Measurements from ENCODE around the gene STAM.
"Not testable (repeated sequence)": the region's sequence is repeated elsewhere in the genome, so short reads cannot be mapped to it uniquely, and the experiment has no call there.

STAM gene

DNA sequence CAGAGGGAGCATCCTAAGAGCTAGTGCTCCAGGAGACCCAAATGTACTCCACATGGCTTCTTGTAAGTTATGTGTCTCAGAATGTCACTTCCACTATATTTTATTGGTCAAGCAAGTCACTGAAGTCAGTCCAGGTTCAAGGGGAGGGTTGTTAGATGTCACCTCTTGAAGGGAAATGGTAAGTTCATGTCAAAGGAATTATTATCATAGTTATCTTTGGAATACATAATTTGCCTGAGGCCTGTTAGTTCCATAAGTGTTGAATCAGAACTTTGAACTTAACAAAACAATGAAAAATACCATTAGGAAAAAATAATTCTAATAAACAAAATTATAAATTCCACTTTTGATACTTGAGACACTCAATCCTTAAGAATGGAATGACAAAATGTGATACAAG, 30.6 kb downstream of the STAM start:
- no peak for FAIRE-seq
- no peak for DNase-seq (ENCODE audit: low spot score)

DNA sequence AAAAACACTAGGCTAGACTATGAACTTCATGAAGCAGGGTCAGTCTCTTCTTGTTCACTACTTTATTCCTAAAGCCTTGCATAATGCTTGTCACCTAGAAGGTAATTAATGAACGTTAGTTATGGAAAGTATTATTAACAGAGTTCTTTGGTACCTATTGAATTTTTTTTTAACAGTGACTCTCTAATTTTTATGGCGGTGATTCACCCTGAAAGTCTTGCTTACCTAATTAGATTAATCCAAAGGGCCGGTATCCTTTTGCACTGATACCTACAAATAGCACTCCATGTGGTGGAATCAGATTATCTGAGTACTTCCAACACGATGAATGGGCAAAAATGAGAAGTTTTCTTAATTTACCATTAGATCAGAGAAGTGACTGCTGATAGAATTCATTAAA, 31.7 kb downstream of the STAM start:
- DNase-seq (ENCODE audit: low spot score) (no peak), FAIRE-seq (no peak)

DNA sequence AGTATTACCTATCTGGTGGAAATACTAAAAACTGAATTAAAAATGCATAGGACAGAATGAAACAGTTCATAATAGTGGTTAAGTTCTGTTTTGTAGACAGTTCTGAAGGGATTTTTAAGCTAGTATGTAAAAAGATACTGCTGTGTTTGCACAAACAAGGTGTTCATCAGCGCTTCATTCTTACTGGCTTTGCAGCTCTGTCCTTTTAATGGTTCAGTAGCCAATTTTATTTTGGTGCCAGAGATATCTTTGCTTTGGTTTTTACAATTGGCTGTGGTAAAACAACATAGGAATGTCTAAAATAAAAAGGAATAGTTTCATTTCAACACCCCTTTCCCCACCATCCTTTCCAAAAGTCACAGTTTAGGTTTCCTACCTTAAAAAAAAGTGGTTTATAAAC, 33.0 kb downstream of the STAM start:
- DNase-seq (ENCODE audit: low spot score) (no peak), FAIRE-seq (no peak)

DNA sequence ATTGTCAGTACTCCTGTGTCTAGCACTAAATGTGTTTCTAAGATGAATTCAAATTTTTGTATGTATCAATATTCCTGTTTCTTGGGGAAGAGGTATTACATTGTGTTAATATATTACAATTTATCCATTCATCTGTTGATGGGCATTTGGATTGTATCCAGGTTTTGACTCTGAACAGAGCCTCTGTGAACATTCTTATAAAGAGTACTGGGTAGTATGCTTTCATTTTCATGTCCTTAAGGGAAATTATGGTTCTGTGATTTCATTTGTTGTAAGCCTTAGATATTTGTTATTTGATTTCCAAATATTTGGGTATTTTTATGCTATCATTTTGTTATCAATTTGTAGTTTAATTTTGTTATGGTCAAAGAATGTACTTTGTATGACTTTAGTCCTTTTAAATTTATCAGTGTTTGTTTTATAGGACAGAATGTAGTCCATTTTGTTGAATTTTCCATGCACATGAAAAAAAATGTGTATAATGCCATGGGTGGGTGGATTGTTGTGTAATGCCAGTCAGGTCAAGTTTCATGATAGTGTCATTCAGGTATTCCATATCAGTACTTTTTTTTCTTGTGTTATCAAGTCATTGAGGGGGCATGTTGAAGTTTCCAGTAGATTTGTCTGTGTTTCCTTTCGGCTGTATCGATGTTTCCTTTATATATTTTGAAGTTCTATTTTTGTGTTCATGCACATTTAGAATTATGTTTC, 38.4 kb downstream of the STAM start:
- DNase-seq (ENCODE audit: low spot score) (no peak), FAIRE-seq (no peak)

DNA sequence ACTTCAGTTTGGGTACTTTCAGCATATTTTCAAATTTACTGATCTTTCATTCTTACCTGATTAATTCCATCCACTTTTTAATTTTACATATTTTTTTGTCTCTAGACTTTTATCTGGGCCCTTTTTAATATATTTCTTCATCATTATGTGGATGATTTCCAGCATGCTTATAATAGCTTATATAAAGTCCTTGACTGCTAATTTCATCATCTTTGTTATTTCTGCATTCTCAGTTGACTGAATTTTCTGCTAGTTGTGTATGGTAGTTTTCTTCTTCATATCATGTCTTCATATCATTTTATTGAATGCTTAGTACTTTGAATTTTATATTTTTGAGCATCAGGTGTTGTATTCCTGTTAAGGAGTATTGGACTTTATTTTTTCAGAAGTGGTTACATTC, 39.6 kb downstream of the STAM start:
- DNase-seq (ENCODE audit: low spot score), result no peak
- no peak for FAIRE-seq

DNA sequence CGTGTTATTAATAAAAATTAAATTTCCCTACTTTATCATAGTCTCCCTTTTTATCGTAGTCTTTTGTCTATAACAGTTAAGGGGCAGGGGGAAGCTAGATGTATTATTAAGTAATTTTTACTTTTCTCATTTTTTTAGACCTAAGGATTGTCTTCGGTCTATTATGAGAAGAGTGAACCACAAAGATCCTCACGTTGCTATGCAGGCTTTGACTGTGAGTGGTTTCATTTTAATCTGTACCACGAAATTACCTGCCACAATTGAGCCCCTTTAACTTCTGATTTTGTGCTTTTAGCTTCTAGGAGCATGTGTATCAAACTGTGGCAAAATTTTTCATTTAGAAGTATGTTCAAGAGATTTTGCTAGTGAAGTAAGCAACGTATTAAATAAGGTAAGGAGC, 40.6 kb downstream of the STAM start:
- FAIRE-seq (no peak), DNase-seq (ENCODE audit: low spot score) (no peak)

DNA sequence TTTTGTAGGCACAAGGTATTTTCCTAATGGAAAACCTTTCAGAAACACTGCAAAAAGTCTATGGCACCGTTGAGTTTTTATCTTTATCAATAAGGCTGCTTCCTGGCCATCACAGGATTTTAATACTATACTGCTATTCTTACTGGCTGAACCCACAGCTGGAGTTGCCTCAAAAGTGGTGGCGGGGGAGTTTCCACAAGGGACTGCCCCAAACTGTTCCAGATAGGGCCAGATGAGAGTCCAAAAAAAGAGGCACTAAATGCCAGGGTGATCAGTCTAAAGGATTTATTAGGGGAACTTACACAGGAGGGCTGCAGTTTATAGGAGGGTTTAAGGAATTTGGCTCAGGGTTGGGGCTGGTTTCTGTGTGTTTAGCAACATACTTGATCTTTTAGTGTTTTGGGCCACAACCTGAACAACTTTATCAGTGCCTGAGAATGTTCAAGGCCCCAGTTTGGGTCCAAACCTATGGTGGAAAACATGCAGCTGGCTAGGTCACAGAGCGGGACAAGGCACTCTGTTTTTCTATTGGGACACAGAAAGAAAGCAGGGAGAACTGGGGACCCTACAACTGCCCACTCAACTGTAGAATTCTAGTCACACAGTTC, 41.4 kb downstream of the STAM start:
- no peak for DNase-seq (ENCODE audit: low spot score)
- FAIRE-seq, result no peak

DNA sequence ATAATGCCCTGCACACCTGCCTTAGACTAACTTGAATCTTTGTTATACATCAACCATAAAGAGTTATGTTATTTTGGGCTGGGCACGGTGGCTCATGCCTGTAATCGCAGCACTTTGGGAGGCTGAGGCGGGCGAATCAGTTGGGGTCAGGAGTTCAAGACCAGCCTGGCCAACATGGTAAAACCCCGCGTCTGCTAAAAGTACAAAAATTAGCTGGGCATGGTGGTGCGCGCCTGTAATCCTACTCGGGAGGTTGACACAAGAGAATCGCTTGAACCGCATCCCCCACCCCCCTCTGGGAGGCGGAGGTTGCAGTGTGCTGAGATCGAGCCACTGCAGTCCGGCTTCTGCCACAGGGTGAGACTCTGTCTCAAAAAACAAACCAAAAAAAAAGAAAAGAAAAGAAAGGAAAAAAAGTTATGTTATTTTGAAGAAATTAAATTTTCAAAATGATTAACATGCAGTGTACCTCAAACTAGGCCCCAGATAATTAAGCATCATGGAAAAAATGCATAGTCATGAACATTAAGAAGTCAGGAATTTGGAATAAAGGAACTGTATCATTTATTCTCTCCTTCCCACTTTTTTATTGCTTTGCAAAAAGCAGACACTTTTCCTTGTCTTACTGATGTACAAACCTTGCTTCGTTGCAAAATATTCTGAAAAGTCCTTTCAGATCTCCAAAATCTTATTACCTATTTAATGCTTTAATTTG, 43.3 kb downstream of the STAM start:
- DNase-seq (ENCODE audit: low spot score), result no peak
- no peak for FAIRE-seq

DNA sequence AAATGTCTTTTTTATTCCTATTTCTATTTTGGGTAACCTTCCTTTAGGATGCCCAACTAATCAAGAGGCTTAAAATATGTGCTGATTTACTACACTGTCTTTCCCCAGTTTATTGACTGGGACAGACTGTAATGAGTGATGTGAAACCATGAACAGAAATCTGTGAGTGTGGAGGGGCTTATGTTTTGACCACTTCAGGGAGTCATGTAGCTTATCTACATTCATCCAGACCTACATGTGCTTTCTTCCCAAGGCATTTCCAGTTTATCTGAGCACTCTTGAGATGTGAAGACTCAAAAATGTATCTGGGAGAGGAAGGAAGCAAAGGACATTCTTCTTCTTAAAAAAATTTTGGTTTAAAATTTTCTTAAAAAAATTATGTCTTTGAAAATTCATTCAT, 45.2 kb downstream of the STAM start:
- DNase-seq (ENCODE audit: low spot score), result no peak

DNA sequence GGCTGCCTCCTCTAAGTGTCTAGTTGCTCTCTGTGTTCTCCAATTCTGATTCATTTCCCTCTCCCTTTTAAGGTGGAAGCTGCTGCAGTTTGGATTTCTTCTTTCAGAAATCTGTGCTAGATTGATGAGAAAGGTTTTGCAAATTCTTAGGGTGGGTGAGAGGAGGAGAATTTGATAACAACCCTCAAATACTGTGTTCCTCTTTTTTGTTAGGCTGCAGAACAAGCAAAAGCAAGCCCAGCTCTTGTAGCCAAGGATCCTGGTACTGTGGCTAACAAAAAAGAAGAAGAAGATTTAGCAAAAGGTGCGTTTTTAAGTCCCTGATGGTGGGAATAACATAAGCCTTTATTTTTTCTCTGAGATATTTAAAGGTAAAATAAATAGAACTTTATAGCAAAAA, 49.1 kb downstream of the STAM start:
- DNase-seq (ENCODE audit: low spot score), result no peak
- no peak for FAIRE-seq

More for the DNA sequence above, 45.2 kb downstream of the STAM start:
- no peak for FAIRE-seq

DNA sequence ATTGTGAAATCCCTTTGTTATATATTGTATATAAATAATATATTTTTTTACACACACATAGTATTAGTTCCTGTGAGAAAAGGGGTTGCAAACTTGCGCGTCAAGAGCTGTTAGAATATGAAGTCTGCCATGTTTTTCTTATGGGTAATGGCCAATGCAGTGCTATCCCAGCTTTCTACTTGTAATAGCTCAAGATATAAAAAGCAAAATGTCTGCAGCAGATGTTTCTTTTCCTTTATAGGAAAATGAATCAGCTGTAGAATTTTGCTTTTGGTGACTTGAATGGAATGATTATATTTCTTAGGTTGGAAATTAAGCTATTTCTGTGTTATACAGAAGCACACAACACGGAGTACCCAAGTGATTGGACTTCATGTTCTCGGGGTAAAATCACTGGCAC, 54.7 kb downstream of the STAM start:
- DNase-seq (ENCODE audit: low spot score) (no peak), FAIRE-seq (no peak)

DNA sequence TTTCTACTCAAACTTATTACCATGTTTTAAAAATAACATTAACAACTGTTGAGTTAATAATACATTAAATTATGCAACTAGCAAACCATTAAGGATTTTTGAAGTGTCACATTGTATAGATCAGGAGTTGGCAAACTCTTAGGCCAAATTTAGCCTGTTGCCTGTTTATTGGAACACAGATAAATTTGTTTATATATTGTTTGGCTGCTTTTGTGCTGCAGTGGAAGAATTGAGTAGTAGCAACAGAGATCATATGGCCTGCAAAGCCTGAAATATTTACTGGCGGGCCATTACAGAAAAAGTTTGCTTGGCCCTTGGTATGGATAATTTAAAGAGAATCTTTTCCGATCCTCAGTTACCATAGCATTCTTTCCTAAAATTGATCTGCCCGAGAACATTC, 57.4 kb downstream of the STAM start:
- no peak for FAIRE-seq
- no peak for DNase-seq (ENCODE audit: low spot score)

DNA sequence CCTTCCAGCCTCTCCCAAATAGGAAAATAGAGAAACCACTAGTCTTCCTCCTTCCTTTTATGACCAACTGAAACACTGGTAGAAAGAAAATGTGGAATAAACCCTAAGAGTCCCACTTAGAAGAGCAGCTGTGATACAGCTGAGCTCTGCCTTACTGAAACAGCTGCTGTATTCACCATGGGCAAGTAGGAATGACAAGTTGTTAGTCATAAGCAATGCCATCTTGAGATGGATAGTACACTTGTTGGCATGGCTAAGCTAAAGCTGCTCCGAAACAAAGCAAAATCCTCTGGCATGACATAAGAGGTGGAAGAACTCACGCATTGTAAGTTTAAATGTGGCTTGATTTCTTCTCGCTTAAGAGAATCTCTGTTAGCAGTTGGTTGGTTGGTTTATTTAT, 59.8 kb downstream of the STAM start:
- no peak for FAIRE-seq
- DNase-seq (ENCODE audit: low spot score), result no peak

DNA sequence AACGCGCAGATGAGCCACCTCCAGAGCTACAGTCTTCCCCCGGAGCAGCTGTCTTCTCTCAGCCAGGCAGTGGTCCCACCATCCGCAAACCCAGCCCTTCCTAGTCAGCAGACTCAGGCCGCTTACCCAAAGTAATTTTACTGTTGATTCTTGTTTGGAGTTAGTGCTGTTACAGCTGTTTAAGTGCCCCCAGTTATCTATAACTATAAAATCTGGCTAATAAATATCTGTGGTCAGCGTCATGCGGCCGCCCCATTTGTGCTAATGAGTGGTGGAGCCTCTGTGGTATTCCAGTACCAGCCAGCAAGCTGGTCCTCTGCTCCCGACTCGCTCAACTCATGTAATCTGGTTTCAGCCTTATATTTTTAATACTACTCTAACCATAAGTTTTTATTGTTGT, 64.9 kb downstream of the STAM start:
- no peak for DNase-seq (ENCODE audit: low spot score)
- FAIRE-seq, result no peak

DNA sequence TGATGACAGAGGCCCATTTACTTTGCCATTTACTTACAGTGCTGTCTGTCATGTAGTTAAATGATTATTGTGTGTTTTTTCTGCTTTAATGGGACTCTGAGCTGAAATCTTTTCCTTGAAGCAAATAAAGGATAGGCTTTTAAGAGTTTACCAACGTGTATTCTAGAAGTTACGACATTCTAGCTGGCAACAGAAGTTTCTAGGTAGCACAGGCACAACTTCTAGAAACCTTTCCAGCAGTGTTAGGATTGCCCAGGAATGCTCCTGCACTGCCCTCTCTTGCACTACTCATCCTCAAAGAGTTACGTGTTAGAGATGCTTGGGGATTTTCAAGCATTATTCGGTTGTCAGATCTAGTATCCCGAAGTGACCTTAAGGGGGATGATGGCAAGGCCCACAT, 65.5 kb downstream of the STAM start:
- FAIRE-seq (no peak), DNase-seq (ENCODE audit: low spot score) (no peak)

DNA sequence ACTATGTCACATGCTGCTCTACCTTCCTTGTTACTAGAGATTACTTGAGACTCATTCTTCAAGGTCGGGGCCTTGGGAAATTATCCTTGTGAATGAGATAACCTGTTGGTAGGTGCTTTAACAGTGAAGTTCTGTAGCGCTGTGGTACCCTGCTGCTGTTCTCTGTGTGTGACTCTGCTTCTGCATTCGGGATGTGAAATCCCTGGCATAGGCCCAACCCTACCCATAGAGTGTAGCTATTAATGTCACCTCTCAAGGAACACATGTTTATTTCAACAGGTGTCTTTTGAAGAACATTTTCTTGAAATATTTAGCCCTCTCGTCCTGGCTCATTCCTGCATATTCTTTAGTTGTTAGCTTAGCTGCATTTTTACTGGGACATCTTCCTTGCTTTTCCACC, 66.2 kb downstream of the STAM start:
- no peak for DNase-seq (ENCODE audit: low spot score)
- FAIRE-seq, result no peak

DNA sequence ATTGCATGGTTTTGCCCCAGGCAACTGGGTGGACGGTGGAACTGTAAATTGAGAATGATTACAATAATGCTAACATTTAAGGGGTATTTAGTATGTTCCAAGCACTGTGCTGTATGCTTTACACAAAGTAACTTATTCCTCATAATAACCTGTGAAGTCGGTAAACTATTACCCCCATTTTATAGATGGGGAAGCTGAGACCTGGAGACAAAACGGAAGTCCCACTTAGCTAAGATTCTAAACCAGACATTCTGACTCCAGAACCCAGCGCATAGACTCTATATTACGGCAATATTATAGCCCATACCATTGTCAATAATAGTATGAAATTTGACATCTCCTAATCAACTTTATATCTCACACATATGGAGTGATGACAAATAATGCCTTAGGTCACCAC, 68.1 kb downstream of the STAM start:
- no peak for FAIRE-seq
- DNase-seq (ENCODE audit: low spot score), result no peak

DNA sequence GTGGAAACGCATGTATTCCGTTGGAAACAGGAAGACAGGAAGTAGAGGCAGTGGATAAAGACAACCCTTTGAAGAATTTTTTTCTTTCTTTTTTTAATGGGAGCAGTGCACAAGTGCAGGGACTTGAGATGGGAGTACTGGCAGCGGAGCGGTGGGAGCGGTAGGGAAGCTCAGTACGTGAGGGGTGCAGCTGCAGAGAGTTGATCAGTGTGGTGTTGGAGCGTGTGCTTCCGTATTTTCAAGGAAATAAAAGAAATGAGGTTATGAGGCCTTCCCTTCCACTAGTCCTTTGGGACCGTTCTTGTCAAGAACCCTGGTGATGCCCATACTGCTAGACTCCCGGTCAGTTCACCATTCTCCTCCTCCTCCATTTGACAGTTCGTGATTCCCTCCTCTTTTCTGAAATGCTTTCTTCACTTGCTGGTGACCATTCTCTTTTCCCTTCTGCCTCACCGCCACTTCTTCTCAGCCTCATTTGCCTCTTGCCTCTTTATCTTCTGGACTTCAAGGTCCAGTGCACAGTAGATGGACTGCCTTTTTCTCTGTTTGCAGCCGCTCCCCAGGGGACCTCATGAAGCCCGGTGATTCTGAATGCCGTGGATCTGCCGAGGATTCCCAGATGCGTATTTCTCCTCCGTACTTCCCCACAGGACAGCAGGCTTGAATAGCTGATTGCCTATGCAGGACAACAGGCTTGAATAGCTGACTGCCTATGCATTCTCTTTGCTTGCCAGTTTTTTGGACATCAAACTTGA, 68.9 kb downstream of the STAM start:
- no peak for FAIRE-seq
- DNase-seq (ENCODE audit: low spot score), result no peak

DNA sequence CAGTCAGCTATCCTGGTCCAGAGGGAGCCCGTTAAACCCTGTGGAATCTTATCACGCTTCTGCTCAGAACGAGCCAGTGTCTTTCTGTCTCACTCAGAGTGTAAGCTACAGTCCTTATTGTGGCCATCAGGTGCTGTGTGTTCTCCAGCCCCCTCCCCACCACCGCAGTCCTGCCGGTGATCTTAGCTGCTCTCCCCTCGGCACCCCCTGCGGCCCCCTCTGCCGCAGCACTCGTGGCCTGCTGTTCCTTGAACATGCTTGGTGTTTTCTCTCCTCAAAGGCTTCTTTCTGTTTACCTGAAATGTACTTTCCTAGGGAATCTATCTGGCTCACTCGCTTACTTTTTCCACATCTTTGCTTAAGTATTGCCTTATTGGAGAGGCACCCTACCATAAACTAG, 69.8 kb downstream of the STAM start:
- DNase-seq (ENCODE audit: low spot score) (no peak), FAIRE-seq (no peak)

DNA sequence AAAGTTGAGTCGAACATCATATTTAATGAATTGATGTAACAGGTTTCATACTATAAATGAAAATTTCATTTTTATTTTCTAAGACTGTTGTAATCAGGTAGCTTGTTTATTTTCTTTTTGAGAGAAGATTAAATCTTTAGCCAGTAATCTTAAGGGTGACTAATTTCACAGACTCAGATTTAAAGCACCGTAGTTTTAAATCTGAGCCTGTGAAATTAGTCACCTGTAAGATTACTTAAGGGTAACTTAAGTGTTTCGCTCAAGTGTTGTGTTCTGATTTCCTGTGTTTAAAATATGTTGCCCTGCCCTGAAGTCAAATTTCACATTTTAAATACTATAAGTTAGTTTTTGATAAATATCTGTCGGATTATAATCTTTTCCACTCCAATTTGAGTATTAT, 72.2 kb downstream of the STAM start:
- FAIRE-seq, result no peak
- no peak for DNase-seq (ENCODE audit: low spot score)

DNA sequence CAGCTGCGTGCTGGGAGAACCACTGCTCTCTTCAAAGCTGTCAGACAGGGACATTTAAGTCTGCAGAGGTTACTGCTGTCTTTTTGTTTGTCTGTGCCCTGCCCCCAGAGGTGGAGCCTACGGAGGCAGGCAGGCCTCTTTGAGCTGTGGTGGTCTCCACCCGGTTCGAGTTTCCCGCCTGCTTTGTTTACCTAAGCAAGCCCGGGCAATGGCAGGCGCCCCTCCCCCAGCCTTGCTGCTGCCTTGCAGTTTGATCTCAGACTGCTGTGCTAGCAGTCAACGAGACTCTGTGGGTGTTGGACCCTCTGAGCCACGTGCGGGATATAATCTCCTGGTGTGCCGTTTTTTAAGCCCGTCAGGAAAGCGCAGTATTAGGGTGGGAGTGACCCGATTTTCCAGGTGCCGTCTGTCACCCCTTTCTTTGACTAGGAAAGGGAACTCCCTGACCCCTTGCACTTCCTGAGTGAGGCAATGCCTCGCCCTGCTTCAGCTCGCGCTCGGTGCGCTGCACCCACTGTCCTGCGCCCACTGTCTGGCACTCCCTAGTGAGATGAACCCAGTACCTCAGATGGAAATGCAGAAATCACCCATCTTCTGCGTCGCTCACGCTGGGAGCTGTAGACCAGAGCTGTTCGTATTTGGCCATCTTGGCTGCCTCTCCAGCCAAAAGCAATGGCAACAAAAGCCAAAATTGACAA, 78.5 kb downstream of the STAM start:
- DNase-seq (ENCODE audit: low spot score); FAIRE-seq: not testable (repeated sequence)

DNA sequence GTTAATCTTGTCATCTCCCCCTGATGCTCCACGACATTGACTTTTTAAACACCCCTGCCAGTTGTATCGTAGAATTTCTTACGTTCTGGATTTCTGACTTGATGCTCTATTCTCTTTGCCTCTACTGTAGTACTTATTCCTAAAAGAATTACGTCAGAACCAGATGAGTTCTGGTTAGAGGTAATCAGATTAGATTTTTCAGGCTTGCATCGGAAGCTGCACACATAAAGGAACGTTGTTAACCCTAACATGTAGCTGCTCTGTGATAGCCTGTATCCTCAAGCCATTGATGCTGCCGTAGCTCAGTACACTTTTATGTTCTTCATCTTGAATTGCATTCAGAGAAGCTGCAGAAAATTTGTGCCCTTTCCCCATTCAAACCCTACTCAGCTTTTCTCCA, 81.8 kb downstream of the STAM start:
- no peak for DNase-seq (ENCODE audit: low spot score)
- no peak for FAIRE-seq
